GM12874 (cell line): ENCODE results near the gene TUBGCP2.

ENCODE experiments used
- TF ChIP-seq, protein P1 (sequence below): IDR thresholded peaks from 2 replicates; pipeline ENCODE4 v1.5.1; 2011; ENCODE audit warnings: low read depth, mild to moderate bottlenecking, control low read depth, low read length, moderate library complexity; ENCODE audit not compliant: insufficient read depth

The TUBGCP2 gene

DNA sequence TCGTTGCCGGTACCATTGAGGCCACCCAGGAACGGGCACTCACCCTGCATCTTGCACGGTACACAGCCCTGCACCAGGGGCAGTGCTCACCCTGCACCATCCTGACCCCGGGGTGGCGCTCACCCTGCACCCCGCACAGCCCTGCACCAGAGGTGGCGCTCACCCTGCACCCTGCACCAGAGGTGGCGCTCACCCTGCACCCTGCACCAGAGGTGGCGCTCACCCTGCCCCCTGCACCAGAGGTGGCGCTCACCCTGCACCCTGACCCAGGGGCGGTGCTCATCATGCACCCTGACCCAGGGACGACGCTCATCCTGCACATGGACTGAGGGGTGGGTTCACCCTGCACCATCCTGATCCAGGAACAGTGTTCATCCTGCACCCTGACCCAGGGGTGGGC, 6.4 kb downstream of the TUBGCP2 start:
- TF ChIP-seq, protein P1, sequence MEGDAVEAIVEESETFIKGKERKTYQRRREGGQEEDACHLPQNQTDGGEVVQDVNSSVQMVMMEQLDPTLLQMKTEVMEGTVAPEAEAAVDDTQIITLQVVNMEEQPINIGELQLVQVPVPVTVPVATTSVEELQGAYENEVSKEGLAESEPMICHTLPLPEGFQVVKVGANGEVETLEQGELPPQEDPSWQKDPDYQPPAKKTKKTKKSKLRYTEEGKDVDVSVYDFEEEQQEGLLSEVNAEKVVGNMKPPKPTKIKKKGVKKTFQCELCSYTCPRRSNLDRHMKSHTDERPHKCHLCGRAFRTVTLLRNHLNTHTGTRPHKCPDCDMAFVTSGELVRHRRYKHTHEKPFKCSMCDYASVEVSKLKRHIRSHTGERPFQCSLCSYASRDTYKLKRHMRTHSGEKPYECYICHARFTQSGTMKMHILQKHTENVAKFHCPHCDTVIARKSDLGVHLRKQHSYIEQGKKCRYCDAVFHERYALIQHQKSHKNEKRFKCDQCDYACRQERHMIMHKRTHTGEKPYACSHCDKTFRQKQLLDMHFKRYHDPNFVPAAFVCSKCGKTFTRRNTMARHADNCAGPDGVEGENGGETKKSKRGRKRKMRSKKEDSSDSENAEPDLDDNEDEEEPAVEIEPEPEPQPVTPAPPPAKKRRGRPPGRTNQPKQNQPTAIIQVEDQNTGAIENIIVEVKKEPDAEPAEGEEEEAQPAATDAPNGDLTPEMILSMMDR: no peak

DNA sequence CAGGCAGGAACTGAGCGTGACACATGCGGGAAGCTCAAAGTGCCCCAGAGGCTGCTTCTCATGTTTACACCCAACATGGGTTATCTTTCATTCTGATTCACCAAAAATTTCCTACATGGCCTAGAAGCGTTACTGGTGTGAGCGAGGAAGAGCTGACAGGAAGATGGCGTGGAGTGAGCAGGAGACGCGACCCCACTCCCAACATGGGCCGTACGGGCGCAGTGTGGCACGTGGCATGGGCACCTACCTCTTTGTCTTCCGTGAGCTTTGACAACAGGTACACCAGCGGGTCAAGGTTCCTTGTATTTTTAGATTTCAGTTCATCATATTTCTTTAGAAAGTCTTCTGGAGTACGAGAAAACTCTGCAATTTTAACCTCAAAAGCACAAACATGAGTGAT, 8.9 kb downstream of the TUBGCP2 start:
- TF ChIP-seq, protein P1: no peak

DNA sequence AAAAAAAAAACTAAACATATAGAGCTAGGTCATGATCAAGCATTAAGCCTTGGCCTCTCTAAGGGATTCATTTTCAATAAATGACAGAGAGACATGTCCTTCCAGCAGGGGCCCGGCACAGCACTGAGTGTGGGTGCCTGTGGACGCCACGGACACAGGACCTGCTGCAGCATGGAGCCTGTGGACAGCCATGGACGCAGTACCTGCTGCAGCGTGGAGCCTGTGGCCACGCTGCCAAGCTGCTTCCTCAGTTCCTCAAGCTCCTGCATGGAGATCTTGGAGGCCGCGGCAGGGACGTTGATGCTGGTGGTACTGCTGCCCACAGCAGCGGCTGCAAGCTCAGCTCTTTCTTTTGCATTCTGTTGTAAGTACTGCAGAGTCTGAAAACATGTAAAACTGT, 9.4 kb downstream of the TUBGCP2 start:
- TF ChIP-seq, protein P1: no peak

DNA sequence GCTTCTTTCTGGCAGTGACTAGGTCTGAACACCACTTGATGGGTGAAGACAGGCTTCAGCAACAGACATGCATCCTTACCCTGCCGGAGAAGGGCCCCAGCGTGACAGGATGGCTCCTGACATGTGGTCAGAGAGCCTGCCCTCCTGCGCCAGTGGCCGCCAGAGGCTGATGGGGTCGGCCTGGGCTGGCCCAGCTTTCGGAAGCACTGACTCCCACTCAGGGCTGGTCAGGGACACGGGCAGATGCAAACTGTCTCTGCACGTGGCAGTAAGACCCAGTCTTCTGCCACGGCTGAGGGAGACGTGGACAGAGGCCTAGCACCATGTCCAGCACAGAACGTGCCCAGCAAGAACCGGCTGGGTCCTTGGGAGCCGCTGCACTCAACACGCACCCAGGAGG, 10.2 kb downstream of the TUBGCP2 start:
- TF ChIP-seq, protein P1: no peak

DNA sequence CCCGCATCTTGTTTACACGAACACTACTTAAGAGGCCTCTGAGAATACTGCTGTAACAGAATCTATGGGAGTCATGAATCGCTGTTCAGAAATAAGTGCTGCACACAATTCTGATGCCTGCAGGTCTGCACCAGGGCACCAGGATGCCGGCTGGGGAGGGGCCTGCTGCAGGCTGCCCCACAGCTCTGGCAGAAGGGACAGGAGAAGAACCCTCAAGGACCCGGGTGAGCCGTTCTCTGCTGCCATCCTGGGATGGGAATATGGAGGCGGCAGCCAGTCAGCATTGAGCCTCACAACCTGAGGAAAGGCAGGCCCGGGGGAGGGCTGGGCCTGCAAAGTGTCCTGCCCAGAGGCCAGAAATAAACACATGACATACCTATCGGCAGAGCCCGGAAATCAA, 11.2 kb downstream of the TUBGCP2 start:
- TF ChIP-seq, protein P1: no peak

DNA sequence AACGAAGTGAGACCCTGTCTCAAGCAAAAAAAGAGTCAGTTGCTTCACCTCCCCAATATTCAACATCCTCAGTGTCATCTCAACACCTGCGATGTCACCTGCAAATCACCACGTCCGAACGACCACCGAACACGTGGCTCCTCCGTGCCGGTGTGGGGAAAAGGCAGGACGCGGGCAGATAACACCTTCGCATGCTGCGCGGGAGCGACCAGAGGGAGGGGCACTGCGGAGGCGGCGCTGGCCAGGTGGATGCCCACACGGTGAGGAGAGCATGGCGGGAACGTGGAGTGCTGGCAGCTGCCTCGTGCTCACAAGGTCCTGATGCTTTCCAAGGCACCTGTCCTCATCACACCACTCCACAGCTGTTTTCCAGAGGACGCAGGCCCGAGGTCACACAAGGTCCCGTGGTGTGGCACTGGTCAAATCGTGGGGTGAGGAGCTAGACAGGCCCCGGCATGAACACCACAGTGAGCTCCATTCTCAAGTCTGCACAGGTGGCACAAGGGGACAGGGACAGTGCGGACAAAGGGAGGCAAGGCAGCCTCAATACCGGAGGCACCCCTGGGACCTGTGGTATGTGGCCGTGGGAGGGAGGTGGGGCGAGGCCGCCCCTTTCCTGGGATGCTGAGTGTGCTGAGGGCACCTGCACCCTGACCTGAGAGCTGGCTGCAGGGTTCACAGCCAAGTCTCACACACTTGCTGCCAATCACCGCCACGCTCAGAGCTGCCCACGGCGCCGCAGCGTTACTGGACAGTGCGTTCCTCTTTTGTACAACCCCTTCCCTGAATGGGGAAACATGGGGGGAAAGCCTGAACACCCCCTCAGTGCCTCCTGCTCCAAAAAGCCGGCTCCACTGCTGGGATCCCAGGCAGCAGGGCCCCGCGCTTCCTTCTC, 13.0 kb downstream of the TUBGCP2 start:
- TF ChIP-seq, protein P1: no peak

GRCh38 chr10:133294189-133294588, 14.5 kb downstream of the TUBGCP2 start:
- TF ChIP-seq, protein P1: no peak
